K562 (cell line): ENCODE results near the gene ZC3H13. TPM values are rescaled to one million over a fixed set of nuclear protein-coding genes. Genes with fewer than 3 reads are reported as not detected.
A peak's percentile ranks its signal among the peaks of the same experiment; 100 is the strongest.

Experiments
- CREBBP ChIP-seq: IDR thresholded peaks from one replicate; pipeline ENCODE4 v1.6.1; 2012; ENCODE audit warnings: low read depth, mild to moderate bottlenecking, control low read depth, inconsistent platforms, low read length
- MAZ ChIP-seq, 2 experiments: fragments of 450-650 bp in 1 of 2; sonication (generic) in 1 of 2; formaldehyde crosslinking; IDR thresholded peaks in 1 of 2; conservative IDR thresholded peaks in 1 of 2; 2 replicates each; pipeline versions ENCODE4 v1.4.0 to v1.5.0; 2020; ENCODE audit warnings: mild to moderate bottlenecking in 1 of 2, missing genetic modification reagents in 1 of 2
- MTA3 ChIP-seq: fragments of 450-650 bp; formaldehyde crosslinking; IDR thresholded peaks from 2 replicates; pipeline ENCODE4 v1.6.1; 2017; ENCODE audit warnings: mild to moderate bottlenecking, borderline replicate concordance
- NONO ChIP-seq, 2 experiments: fragments of 200-400 bp in 1 of 2; fragments of 450-650 bp in 1 of 2; formaldehyde crosslinking in 1 of 2; IDR thresholded peaks; 2 replicates each; pipeline ENCODE4 v1.6.1; 2017; ENCODE audit warnings: low read depth in 2 of 2, mild to moderate bottlenecking in 2 of 2, moderate library complexity in 2 of 2, low read length in 1 of 2
- POLR2G ChIP-seq: fragments of 200-400 bp; formaldehyde crosslinking; IDR thresholded peaks from 2 replicates; pipeline ENCODE4 v1.6.1; 2017; ENCODE audit warnings: low read depth, mild to moderate bottlenecking, antibody characterized with exemption, low read length, moderate library complexity
- PRDM10 ChIP-seq: fragments of 450-650 bp; IDR thresholded peaks from 2 replicates; pipeline ENCODE4 v1.6.1; 2018; ENCODE audit not compliant: partially characterized antibody
- SNRNP70 ChIP-seq: fragments of 200-400 bp; formaldehyde crosslinking; optimal IDR thresholded peaks from 2 replicates; pipeline ENCODE3; 2017; ENCODE audit warnings: low read depth, low read length
- TCFL5 ChIP-seq: fragments of 250-450 bp; sonication (Bioruptor Pico); conservative IDR thresholded peaks from 2 replicates; pipeline ENCODE4 v1.6.1; 2021; ENCODE audit warnings: mild to moderate bottlenecking, moderate library complexity, matching md5 sums
- THRAP3 ChIP-seq: fragments of 450-650 bp; IDR thresholded peaks from 2 replicates; pipeline ENCODE4 v1.6.1; 2016; ENCODE audit warnings: mild to moderate bottlenecking, inconsistent platforms, borderline replicate concordance
- ZC3H4 ChIP-seq: sonication (generic); formaldehyde crosslinking; IDR thresholded peaks from 2 replicates; pipeline ENCODE4 v1.9.0; 2021; ENCODE audit warnings: missing genetic modification reagents, borderline replicate concordance
- ZKSCAN3 ChIP-seq: fragments of 250-450 bp; sonication (Bioruptor Pico); IDR thresholded peaks from 2 replicates; pipeline ENCODE4 v1.4.0; 2020
- ZNF197 ChIP-seq: fragments of 200-800 bp; sonication (Bioruptor generic); IDR thresholded peaks from 2 replicates; pipeline ENCODE4 v1.6.1; 2016; ENCODE audit warnings: low read depth, missing genetic modification characterization, missing compliant biosample characterization
- ZNF518B ChIP-seq: fragments of 250-450 bp; sonication (Bioruptor Pico); IDR thresholded peaks from 2 replicates; pipeline ENCODE4 v1.5.0; 2021; ENCODE audit warnings: mild to moderate bottlenecking, moderate library complexity
- ZNF551 ChIP-seq: fragments of 250-450 bp; sonication (Bioruptor Pico); IDR thresholded peaks from 2 replicates; pipeline ENCODE4 v1.5.0; 2021; ENCODE audit warnings: mild to moderate bottlenecking, moderate library complexity
- ZNF717 ChIP-seq: fragments of 250-450 bp; sonication (Bioruptor Pico); IDR thresholded peaks from 2 replicates; pipeline ENCODE4 v1.5.0; 2021
- polyA plus RNA-seq, 8 experiments: library from polyadenylated mRNA; depleted of rRNA in 4 of 8; stranded (reverse) in 5 of 8; unstranded in 3 of 8; fragments of >200 nt; fragmentation: Nextera tagmentation in 2 of 8; fragmentation: Illumina TruSeq in 1 of 8; extraction: Ambion mirVana in 2 of 8; extraction: Trizol in 1 of 8; gene quantifications; 2 replicates each; pipeline versions ENCODE4 v1.2.1 to v1.2.3, GENCODE V29; 2011 to 2014; ENCODE audit warnings: inconsistent platforms in 1 of 8, missing spikeins in 1 of 8
- total RNA-seq, 7 experiments: library from RNA; depleted of rRNA in 6 of 7; stranded (reverse); fragments of >200 nt in 6 of 7; fragmentation: Illumina TruSeq in 2 of 7; extraction: Trizol in 2 of 7; gene quantifications; 2 replicates each; pipeline versions ENCODE4 v1.2.1 to v1.2.3, GENCODE V29; 2011 to 2021; ENCODE audit warnings: low replicate concordance in 1 of 7
- TF ChIP-seq, protein P1 (sequence below): fragments of 250-450 bp; sonication (Bioruptor Pico); IDR thresholded peaks from 2 replicates; pipeline ENCODE4 v1.5.0; 2020; ENCODE audit warnings: mild to moderate bottlenecking
- TF ChIP-seq, protein P2 (sequence below), 3 experiments: fragments of 200-800 bp in 1 of 3; sonication (Bioruptor generic) in 1 of 3; sonication (generic) in 1 of 3; formaldehyde crosslinking in 1 of 3; IDR thresholded peaks; 2 replicates each; pipeline versions ENCODE4 v1.6.1 to v1.8.0; 2016 to 2022; ENCODE audit warnings: mild to moderate bottlenecking in 2 of 3, missing compliant biosample characterization in 2 of 3, missing genetic modification characterization in 2 of 3, missing genetic modification reagents in 1 of 3

ZC3H13 gene
- total and polyA plus RNA-seq, 9 of the 15 experiments (the other 6 are each of a cell fraction or from before 2014, with no cell fraction given) = 4.9 to 27.6 (median 12.1) TPM

GRCh38 chr13:46052319-46053161, at the start of gene ZC3H13 (continued):
- TF ChIP-seq NONO (IDR thresholded peaks at IDR 0.05; ENCODE audit: low read depth in 2 of 2, low read length in 1 of 2) = no peak
- TF ChIP-seq ZNF717 (CRISPR knock-in tag) = no peak
- no peak for TF ChIP-seq MAZ (CRISPR knock-in tag; conservative IDR thresholded peaks at IDR 0.05 in 1 of 2, IDR thresholded peaks at IDR 0.05 in 1 of 2)
- no peak for TF ChIP-seq ZNF551
- TF ChIP-seq, protein P1, sequence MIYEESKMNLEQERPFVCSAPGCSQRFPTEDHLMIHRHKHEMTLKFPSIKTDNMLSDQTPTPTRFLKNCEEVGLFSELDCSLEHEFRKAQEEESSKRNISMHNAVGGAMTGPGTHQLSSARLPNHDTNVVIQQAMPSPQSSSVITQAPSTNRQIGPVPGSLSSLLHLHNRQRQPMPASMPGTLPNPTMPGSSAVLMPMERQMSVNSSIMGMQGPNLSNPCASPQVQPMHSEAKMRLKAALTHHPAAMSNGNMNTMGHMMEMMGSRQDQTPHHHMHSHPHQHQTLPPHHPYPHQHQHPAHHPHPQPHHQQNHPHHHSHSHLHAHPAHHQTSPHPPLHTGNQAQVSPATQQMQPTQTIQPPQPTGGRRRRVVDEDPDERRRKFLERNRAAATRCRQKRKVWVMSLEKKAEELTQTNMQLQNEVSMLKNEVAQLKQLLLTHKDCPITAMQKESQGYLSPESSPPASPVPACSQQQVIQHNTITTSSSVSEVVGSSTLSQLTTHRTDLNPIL (CRISPR knock-in tag) = no peak
- TF ChIP-seq POLR2G = peak; percentile 90
- 0 out of 2 replicates have a peak, but pooled peaks have one; percentile 15 for TF ChIP-seq MTA3
- TF ChIP-seq SNRNP70 = no peak
- TF ChIP-seq ZNF518B (CRISPR knock-in tag) = no peak
- TF ChIP-seq CREBBP = no peak
- TF ChIP-seq, protein P2, sequence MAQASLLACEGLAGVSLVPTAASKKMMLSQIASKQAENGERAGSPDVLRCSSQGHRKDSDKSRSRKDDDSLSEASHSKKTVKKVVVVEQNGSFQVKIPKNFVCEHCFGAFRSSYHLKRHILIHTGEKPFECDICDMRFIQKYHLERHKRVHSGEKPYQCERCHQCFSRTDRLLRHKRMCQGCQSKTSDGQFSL (CRISPR knock-in tag; IDR thresholded peaks at IDR 0.05) = no peak
- TF ChIP-seq, protein P2 (tag; IDR thresholded peaks at IDR 0.05) = no peak
- no peak for TF ChIP-seq TCFL5 (CRISPR knock-in tag)
- peak; percentile 15 for TF ChIP-seq PRDM10
- no peak for TF ChIP-seq THRAP3
- no peak for TF ChIP-seq ZC3H4 (CRISPR knock-in tag)
- TF ChIP-seq ZNF197 = no peak
- no peak for TF ChIP-seq ZKSCAN3 (CRISPR knock-in tag)
